PFSK-1 (cell line): ENCODE data around the gene ZNF709.

Experiments
- FOXP2 ChIP-seq: optimal IDR thresholded peaks from 2 replicates; pipeline ENCODE3; 2011; ENCODE audit warnings: borderline replicate concordance, control low read depth, inconsistent platforms; ENCODE audit not compliant: insufficient read depth; ENCODE audit errors: extremely low read length, extremely low read depth
- POLR2AphosphoS5 ChIP-seq: IDR thresholded peaks from 2 replicates; pipeline ENCODE4 v1.6.1; 2012; ENCODE audit warnings: low read depth, mild to moderate bottlenecking, control low read depth, low read length, moderate library complexity
- REST ChIP-seq, 2 experiments: IDR thresholded peaks; 2 replicates each; pipeline versions ENCODE4 v1.6.1 to v1.8.0; 2011 to 2012; ENCODE audit warnings: low read depth in 2 of 2, low read length in 2 of 2, control low read depth in 1 of 2, inconsistent platforms in 1 of 2, mild to moderate bottlenecking in 1 of 2, moderate library complexity in 1 of 2; ENCODE audit not compliant: insufficient read depth in 1 of 2
- SIN3A ChIP-seq: IDR thresholded peaks from 2 replicates; pipeline ENCODE4 v1.6.1; 2012; ENCODE audit warnings: mild to moderate bottlenecking, low read length, moderate library complexity, borderline replicate concordance; ENCODE audit not compliant: insufficient read depth
- TAF1 ChIP-seq: IDR thresholded peaks from 2 replicates; pipeline ENCODE4 v1.6.1; 2012; ENCODE audit warnings: low read length, control low read depth, borderline replicate concordance; ENCODE audit not compliant: insufficient read depth

Gene ZNF709

GRCh38 chr19:12497032-12497431 lies 12.4 kb upstream of the ZNF709 start:
- no peak for TF ChIP-seq REST (IDR thresholded peaks at IDR 0.05; ENCODE audit: insufficient read depth in 1 of 2, low read depth in 2 of 2, low read length in 2 of 2)
- no peak for TF ChIP-seq FOXP2
- no peak for TF ChIP-seq TAF1
- TF ChIP-seq POLR2AphosphoS5: no peak
- no peak for TF ChIP-seq SIN3A

- TF ChIP-seq TAF1 (no peak), REST (IDR thresholded peaks at IDR 0.05; ENCODE audit: insufficient read depth in 1 of 2, low read depth in 2 of 2, low read length in 2 of 2) (no peak), FOXP2 (no peak)
Measured at GRCh38 chr19:12496480-12496879, 11.9 kb upstream of the ZNF709 start.

- TF ChIP-seq TAF1 (no peak), POLR2AphosphoS5 (peak; percentile 64; the same call in 1 of the 2 replicates)
Measured at GRCh38 chr19:12495002-12495802, 10.6 kb upstream of the ZNF709 start.

- TF ChIP-seq TAF1 (no peak), POLR2AphosphoS5 (no peak), SIN3A (no peak), REST (IDR thresholded peaks at IDR 0.05; ENCODE audit: insufficient read depth in 1 of 2, low read depth in 2 of 2, low read length in 2 of 2) (no peak), FOXP2 (no peak)
Measured at GRCh38 chr19:12494260-12494860, 9.7 kb upstream of the ZNF709 start.

- TF ChIP-seq POLR2AphosphoS5: no peak
- TF ChIP-seq SIN3A: no peak
- no peak for TF ChIP-seq FOXP2
- TF ChIP-seq TAF1: no peak
- TF ChIP-seq REST (IDR thresholded peaks at IDR 0.05; ENCODE audit: insufficient read depth in 1 of 2, low read depth in 2 of 2, low read length in 2 of 2): no peak
Measured at GRCh38 chr19:12485571-12485970, 955 bp upstream of the ZNF709 start.
